SU-DHL-6 (cell line): ENCODE measurements around the gene DDX46.

Experiments used
- CTCF ChIP-seq: fragments of 200-600 bp; sonication (generic); IDR thresholded peaks from one replicate; pipeline ENCODE4 v1.5.1; 2017; ENCODE audit warnings: antibody characterized with exemption, mild to moderate bottlenecking, low read length, moderate library complexity; ENCODE audit not compliant: insufficient read depth, poor library complexity, severe bottlenecking
- EZH2phosphoT487 ChIP-seq: fragments of 200-600 bp; sonication (generic), shearing (Covaris generic); conservative IDR thresholded peaks from 2 replicates; pipeline ENCODE4 v1.6.1; 2018; ENCODE audit warnings: mild to moderate bottlenecking, antibody characterized with exemption, low read length, moderate library complexity, mixed read lengths

- no peak for TF ChIP-seq CTCF
- no peak for TF ChIP-seq EZH2phosphoT487
Measured at GRCh38 chr5:134825212-134825611, 66.6 kb downstream of the DDX46 start.
